GM12878 (cell line): ENCODE results near the gene KRT14.
"Not testable (repeated sequence)": the region's sequence is repeated elsewhere in the genome, so short reads cannot be mapped to it uniquely, and the experiment has no call there.

Experiments
- ASH2L ChIP-seq: fragments of 300-600, 200-600 bp; sonication (generic); IDR thresholded peaks from 2 replicates; pipeline ENCODE4 v1.6.1; 2017; ENCODE audit warnings: low read depth, mild to moderate bottlenecking, borderline replicate concordance
- BCLAF1 ChIP-seq: fragments of 450-650 bp; IDR thresholded peaks from 2 replicates; pipeline ENCODE4 v1.6.1; 2017; ENCODE audit warnings: antibody characterized with exemption, mild to moderate bottlenecking, moderate library complexity
- CTCF ChIP-seq, 3 experiments: IDR thresholded peaks in 2 of 3; conservative IDR thresholded peaks in 1 of 3; 2 replicates each; pipeline ENCODE4 v1.5.1; 2011; ENCODE audit warnings: low read depth in 3 of 3, low read length in 3 of 3, mild to moderate bottlenecking in 3 of 3, control low read depth in 2 of 3, moderate library complexity in 2 of 3, inconsistent platforms in 1 of 3, mixed read lengths in 1 of 3; ENCODE audit not compliant: control insufficient read depth in 2 of 3, insufficient read depth in 1 of 3; ENCODE audit errors: extremely low read depth in 1 of 3
- EP300 ChIP-seq, 2 experiments: fragments of 150-350 bp in 1 of 2; IDR thresholded peaks; 2 replicates each; pipeline ENCODE4 v1.6.1; 2011 to 2012; ENCODE audit warnings: low read depth in 2 of 2, low read length in 2 of 2, borderline replicate concordance in 1 of 2, improper control_type of control experiment in 1 of 2, inconsistent platforms in 1 of 2; ENCODE audit not compliant: control insufficient read depth in 1 of 2
- EZH2 ChIP-seq: IDR thresholded peaks from 2 replicates; pipeline ENCODE4 v1.6.1; 2012; ENCODE audit warnings: low read depth, mild to moderate bottlenecking, control low read depth, inconsistent platforms, low read length, borderline replicate concordance; ENCODE audit not compliant: control insufficient read depth
- JUNB ChIP-seq: IDR thresholded peaks from 2 replicates; pipeline ENCODE4 v1.6.1; 2016; ENCODE audit warnings: antibody characterized with exemption, mild to moderate bottlenecking
- NR2C2 ChIP-seq: IDR thresholded peaks from 2 replicates; pipeline ENCODE4 v1.6.1; 2011; ENCODE audit warnings: borderline replicate concordance, low read depth; ENCODE audit not compliant: control insufficient read depth, insufficient read length
- PKNOX1 ChIP-seq: fragments of 450-650 bp; IDR thresholded peaks from 2 replicates; pipeline ENCODE4 v1.6.1; 2016; ENCODE audit warnings: mild to moderate bottlenecking
- POLR2A ChIP-seq: IDR thresholded peaks from 2 replicates; pipeline ENCODE4 v1.6.1; 2011; ENCODE audit warnings: low read depth, mild to moderate bottlenecking, low read length
- REST ChIP-seq: IDR thresholded peaks from 2 replicates; pipeline ENCODE4 v1.6.1; 2012; ENCODE audit warnings: mild to moderate bottlenecking, low read depth, low read length
- TARDBP ChIP-seq: IDR thresholded peaks from 2 replicates; pipeline ENCODE4 v1.6.1; 2016; ENCODE audit warnings: borderline replicate concordance
- USF2 ChIP-seq: IDR thresholded peaks from 2 replicates; pipeline ENCODE4 v1.6.1; 2011; ENCODE audit warnings: low read depth, low read length, improper control_type of control experiment, borderline replicate concordance
- ZBTB4 ChIP-seq: fragments of 450-650 bp; formaldehyde crosslinking; IDR thresholded peaks from 2 replicates; pipeline ENCODE4 v1.4.0; 2022; ENCODE audit warnings: mild to moderate bottlenecking, moderate library complexity
- ZNF207 ChIP-seq: fragments of 450-650 bp; IDR thresholded peaks from 2 replicates; pipeline ENCODE4 v1.6.1; 2014; ENCODE audit warnings: antibody characterized with exemption, mild to moderate bottlenecking, borderline replicate concordance

- not testable (repeated sequence) for TF ChIP-seq USF2; POLR2A; ZNF207; ASH2L; CTCF (IDR thresholded peaks at IDR 0.05 in 2 of 3, conservative IDR thresholded peaks at IDR 0.05 in 1 of 3; ENCODE audit: control insufficient read depth in 2 of 3, extremely low read depth in 1 of 3, insufficient read depth in 1 of 3, low read depth in 3 of 3, low read length in 3 of 3); BCLAF1; PKNOX1; NR2C2; ZBTB4; EZH2; TARDBP; JUNB; REST; EP300 (IDR thresholded peaks at IDR 0.05; ENCODE audit: borderline replicate concordance in 1 of 2, control insufficient read depth in 1 of 2, low read depth in 2 of 2, low read length in 2 of 2)
Measured at GRCh38 chr17:41576740-41577139, 10.0 kb downstream of the KRT14 start.
